ENCODE data around the gene PRSS12.
"Not testable (repeated sequence)": the region's sequence is repeated elsewhere in the genome, so short reads cannot be mapped to it uniquely, and the experiment has no call there.

The PRSS12 gene

DNA sequence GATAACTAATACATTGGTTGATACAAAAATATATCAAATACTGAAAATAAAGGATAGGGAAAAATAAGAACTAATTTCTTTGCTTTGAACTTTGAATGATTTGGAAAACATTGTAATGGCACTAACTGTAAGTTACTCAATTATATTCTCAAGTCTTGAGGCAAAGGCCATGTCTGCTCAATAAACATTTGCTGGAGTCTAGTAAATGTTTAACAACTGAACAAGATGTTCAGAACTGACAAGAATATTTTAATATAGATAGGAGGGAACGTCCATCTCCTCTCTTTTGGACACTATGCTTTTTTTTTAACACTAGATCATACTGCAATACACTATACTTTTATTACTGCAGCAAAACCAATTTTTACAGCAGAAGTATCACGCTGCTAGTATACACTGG, 76.2 kb downstream of the PRSS12 start:
- DNase-seq: no peak

DNA sequence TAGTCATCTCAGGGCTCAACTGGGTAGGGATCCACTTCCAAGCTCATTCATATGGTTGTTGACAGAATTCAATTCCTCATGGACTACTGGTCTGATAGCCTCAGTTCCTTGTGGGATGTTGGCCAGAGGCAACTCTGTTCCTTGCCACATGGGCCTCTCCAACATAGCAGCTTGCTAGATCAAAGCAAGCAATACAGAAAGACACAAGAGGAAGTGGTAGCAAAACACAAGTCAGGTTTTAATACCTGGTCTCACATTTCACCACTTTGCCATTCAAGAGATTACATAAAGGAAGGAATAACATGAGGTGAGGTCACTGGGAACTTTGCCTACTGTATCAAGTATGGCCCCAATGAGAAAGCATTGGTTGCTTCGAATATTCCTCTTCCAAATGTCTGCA, 79.2 kb downstream of the PRSS12 start:
- no peak for DNase-seq

DNA sequence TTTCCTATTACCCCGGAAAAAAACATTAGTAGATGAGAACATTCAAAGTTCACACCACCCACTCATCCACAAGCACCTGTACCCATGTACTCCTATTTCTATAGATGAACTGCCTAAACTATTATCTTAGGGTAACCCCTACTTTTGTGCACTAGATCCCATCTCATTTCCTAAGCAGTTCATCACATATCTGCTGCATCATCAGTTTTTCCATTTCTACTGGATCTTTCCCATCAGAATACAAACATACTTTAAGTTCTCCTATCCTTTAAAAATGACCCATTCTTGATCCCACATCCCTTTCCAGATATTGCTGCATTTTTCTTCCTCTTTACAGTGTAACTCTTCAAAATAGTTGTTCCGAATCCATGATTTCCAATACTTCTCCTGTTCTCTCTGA, 81.0 kb downstream of the PRSS12 start:
- no peak for DNase-seq

GRCh38 chr4:118270492-118270891, 82.3 kb downstream of the PRSS12 start:
- no peak for DNase-seq

- DNase-seq: no peak
Measured at GRCh38 chr4:118268780-118269179, 84.0 kb downstream of the PRSS12 start.

- DNase-seq: not testable (repeated sequence)
Measured at GRCh38 chr4:118266145-118266496, 86.7 kb downstream of the PRSS12 start.

- DNase-seq: peak; percentile 31
Measured at GRCh38 chr4:118265312-118266144, 87.3 kb downstream of the PRSS12 start.

DNA sequence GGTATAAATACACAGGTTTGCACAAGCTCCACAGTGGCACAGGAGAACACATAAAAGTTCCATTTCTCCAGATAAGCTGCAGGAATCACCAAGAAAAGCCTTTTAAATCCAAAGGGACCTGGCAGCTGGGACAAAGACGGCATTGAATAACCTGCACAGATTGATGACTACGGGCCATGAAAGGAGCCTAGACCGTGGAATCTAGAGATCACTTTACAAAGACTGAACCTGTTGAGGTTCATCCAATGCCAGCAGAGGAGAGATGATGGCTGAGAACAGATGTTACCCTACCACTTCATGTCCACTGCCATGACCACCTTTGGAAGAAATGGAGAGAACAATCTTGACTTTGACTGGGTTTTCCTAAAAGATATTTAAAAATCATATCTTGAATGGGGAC, 88.7 kb downstream of the PRSS12 start:
- DNase-seq: no peak

DNA sequence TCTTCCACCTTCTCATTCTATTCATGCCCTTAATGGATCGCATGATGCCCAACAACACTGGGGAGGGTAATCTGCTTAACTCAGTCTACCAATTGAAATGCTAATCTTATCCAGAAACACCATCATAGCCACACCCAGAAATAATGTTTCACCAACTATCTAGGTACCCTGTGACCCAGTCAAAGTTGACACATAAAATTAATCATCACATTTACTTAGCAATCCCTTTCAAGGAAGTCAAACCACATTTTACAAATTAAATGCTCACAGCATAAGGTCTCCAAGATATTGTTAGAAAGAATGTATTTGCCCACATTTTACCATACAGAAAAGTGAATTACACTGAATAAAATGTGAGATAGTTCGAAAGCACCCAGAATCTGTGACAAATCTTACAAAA, 92.5 kb downstream of the PRSS12 start:
- no peak for DNase-seq

- no peak for DNase-seq
Measured at GRCh38 chr4:118259111-118259510, 93.7 kb downstream of the PRSS12 start.

DNA sequence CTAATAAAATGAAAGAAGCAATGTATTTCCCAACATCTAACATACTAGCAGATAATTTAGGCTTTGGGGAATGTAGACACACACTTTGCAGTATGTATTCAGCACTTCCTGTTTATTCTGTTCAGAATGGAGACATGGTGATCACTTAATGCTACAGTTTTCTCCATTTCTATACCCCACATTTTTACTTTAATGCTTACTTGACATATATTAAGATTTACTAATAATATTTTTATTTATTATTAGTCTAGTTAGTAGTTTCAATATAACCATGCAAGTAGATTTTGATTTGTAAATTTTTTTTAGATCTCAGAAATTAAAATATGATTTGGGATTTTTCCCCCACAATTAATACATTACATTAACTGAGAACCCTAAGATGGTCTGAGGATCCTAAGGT, 98.4 kb downstream of the PRSS12 start:
- no peak for DNase-seq

- DNase-seq: no peak
Measured at GRCh38 chr4:118249890-118250289, 102.9 kb downstream of the PRSS12 start.

DNA sequence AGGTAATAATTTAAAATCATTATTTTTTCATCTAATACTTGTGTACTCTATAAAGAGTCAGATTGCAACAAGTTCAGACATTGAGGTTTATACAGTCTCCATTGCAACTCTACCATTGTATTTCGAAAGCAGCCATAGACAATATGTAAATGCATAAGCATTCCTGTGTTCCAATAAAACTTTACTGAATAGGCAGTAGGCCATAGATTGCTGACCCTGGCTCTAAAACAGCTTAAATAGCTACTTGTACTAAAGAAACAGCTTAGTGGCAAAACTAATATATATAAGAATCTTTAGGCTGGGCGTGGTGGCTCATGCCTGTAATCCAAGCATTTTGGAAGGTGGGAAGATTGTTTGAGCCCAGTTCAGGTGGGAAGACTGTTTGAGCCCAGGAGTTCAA, 115.3 kb downstream of the PRSS12 start:
- DNase-seq: no peak

DNA sequence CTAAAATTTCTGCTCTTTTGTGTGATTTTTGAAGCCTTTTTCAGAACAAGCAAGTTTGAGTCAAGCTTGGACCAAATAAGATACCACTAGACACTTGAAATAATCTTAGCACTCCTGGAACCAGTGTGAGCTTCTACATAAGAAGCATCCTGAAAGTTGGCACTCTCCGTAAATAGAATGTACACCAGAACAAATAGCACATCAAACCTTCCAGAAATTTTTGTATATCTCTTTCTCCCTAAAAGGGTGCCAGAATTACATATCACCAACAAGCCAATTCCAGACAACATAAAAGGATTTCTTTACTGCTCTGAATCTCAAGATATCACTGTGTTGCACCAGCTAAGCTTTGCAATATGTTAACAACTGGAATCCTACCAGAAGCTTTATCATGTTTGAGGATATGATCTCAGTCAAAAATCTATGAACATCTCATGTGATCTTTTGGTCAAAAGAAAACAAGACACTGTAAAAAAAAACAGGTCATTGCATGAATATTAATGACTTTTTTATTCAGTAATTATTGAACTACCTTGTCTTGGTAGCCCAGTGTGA, 117.2 kb downstream of the PRSS12 start:
- no peak for DNase-seq

Data from stimulated activated CD4-positive, alpha-beta T cell treated with anti-CD3 and anti-CD28 coated beads, Interleukin-12 subunit alpha, Interleukin-12 subunit beta, amount 100 ng/mL, for 4 hours (primary cell).